Duodenal mucosa (tissue), 2 donors: ENCODE measurements around the gene CERCAM.
"Not testable (repeated sequence)": the region's sequence is repeated elsewhere in the genome, so short reads cannot be mapped to it uniquely, and the experiment has no call there.

Source experiments
- H3K27ac ChIP-seq: one replicate; pipeline ENCODE4 v1.7.0; 2013; ENCODE audit warnings: low read depth, low read length
- H3K27me3 ChIP-seq, 2 donors: one replicate each; pipeline ENCODE4 v1.7.0; 2013; ENCODE audit warnings: low read length in 2 of 2, control low read depth in 1 of 2; ENCODE audit not compliant: insufficient read depth in 2 of 2, control insufficient read depth in 1 of 2
- H3K36me3 ChIP-seq, 2 donors: one replicate each; pipeline ENCODE4 v1.7.0; 2013; ENCODE audit warnings: low read length in 2 of 2, control low read depth in 1 of 2; ENCODE audit not compliant: insufficient read depth in 2 of 2, control insufficient read depth in 1 of 2
- H3K4me1 ChIP-seq, 2 donors: one replicate each; pipeline ENCODE4 v1.7.0; 2013; ENCODE audit warnings: low read length in 2 of 2, control low read depth in 1 of 2; ENCODE audit not compliant: insufficient read depth in 2 of 2, control insufficient read depth in 1 of 2
- H3K4me3 ChIP-seq, 2 donors: one replicate each; pipeline ENCODE4 v1.7.0; 2013; ENCODE audit warnings: low read length in 2 of 2, low read depth in 1 of 2
- H3K9ac ChIP-seq, 2 donors: one replicate each; pipeline ENCODE4 v1.7.0; 2013; ENCODE audit warnings: low read length in 2 of 2, low read depth in 1 of 2
- H3K9me3 ChIP-seq, 2 donors: one replicate each; pipeline ENCODE4 v1.7.0; 2013; ENCODE audit warnings: low read length in 2 of 2, control low read depth in 1 of 2; ENCODE audit not compliant: control insufficient read depth in 1 of 2

The CERCAM gene

GRCh38 chr9:128406848-128407391 is 13.7 kb upstream of the CERCAM start:
- no peaks in the 10 kb centered on the region for H3K36me3 ChIP-seq
- no peaks in the 10 kb centered on the region for H3K9me3 ChIP-seq
- H3K4me1 ChIP-seq = no peaks in the 10 kb centered on the region
- no peak overlapping the region for H3K4me3 ChIP-seq
- peaks cover 6 to 14% of the 10 kb centered on the region in 2 donors for H3K27me3 ChIP-seq
- H3K27ac ChIP-seq = no peak overlapping the region
- H3K9ac ChIP-seq = no peak overlapping the region

GRCh38 chr9:128408963-128409431 is 11.7 kb upstream of the CERCAM start:
- no peak overlapping the region for H3K9ac ChIP-seq
- H3K36me3 ChIP-seq = no peaks in the 10 kb centered on the region
- no peak overlapping the region for H3K4me3 ChIP-seq
- peaks cover 6 to 19% of the 10 kb centered on the region in 2 donors for H3K27me3 ChIP-seq
- H3K9me3 ChIP-seq = no peaks in the 10 kb centered on the region
- H3K4me1 ChIP-seq = no peaks in the 10 kb centered on the region
- no peak overlapping the region for H3K27ac ChIP-seq

GRCh38 chr9:128409450-128409849 is 11.2 kb upstream of the CERCAM start:
- no peaks in the 10 kb centered on the region for H3K36me3 ChIP-seq
- H3K4me1 ChIP-seq = no peaks in the 10 kb centered on the region
- H3K9ac ChIP-seq = no peak overlapping the region
- no peak overlapping the region for H3K27ac ChIP-seq
- no peaks in the 10 kb centered on the region for H3K9me3 ChIP-seq
- H3K27me3 ChIP-seq = peaks cover 6 to 19% of the 10 kb centered on the region in 2 donors
- no peak overlapping the region for H3K4me3 ChIP-seq

- Histone ChIP-seq H3K4me3 (no peak overlapping the region), H3K9me3 (no peaks in the 10 kb centered on the region), H3K36me3 (no peaks in the 10 kb centered on the region), H3K27ac (no peak overlapping the region), H3K27me3 (peaks cover 6 to 19% of the 10 kb centered on the region in 2 donors), H3K9ac (no peak overlapping the region), H3K4me1 (no peaks in the 10 kb centered on the region)
Measured at GRCh38 chr9:128409978-128410377, 10.7 kb upstream of the CERCAM start.

GRCh38 chr9:128411364-128412119 is 9.1 kb upstream of the CERCAM start:
- Histone ChIP-seq H3K27ac (no peak overlapping the region), H3K9ac (no peak overlapping the region), H3K9me3 (no peaks in the 10 kb centered on the region), H3K4me1 (no peaks in the 10 kb centered on the region), H3K4me3 (no peak overlapping the region), H3K36me3 (no peaks in the 10 kb centered on the region), H3K27me3 (peaks cover 13 to 19% of the 10 kb centered on the region in 2 donors)

- Histone ChIP-seq H3K27ac (no peak overlapping the region), H3K9me3 (no peaks in the 10 kb centered on the region), H3K27me3 (peaks cover 13 to 19% of the 10 kb centered on the region in 2 donors), H3K4me3 (no peak overlapping the region), H3K9ac (no peak overlapping the region), H3K36me3 (no peaks in the 10 kb centered on the region), H3K4me1 (no peaks in the 10 kb centered on the region)
Measured at GRCh38 chr9:128412120-128412790, 8.4 kb upstream of the CERCAM start.

GRCh38 chr9:128413728-128414127 is 6.9 kb upstream of the CERCAM start:
- not testable (repeated sequence) for H3K27ac ChIP-seq, H3K9me3 ChIP-seq, H3K9ac ChIP-seq, H3K4me1 ChIP-seq, H3K36me3 ChIP-seq, H3K4me3 ChIP-seq
- H3K27me3 ChIP-seq = peaks cover 9 to 11% of the 10 kb centered on the region in 2 donors

GRCh38 chr9:128414461-128414860 is 6.2 kb upstream of the CERCAM start:
- peaks cover 15 to 16% of the 10 kb centered on the region in 2 donors for H3K27me3 ChIP-seq
- no peak overlapping the region for H3K27ac ChIP-seq
- peaks cover 4 to 6% of the 10 kb centered on the region in 2 donors for H3K4me1 ChIP-seq
- no peaks in the 10 kb centered on the region for H3K36me3 ChIP-seq
- H3K4me3 ChIP-seq = no peak overlapping the region
- H3K9ac ChIP-seq = no peak overlapping the region
- H3K9me3 ChIP-seq = no peaks in the 10 kb centered on the region

GRCh38 chr9:128415281-128415680 is 5.4 kb upstream of the CERCAM start:
- Histone ChIP-seq H3K9me3 (no peaks in the 10 kb centered on the region), H3K27me3 (peaks cover 17 to 20% of the 10 kb centered on the region in 2 donors), H3K36me3 (no peaks in the 10 kb centered on the region), H3K4me1 (peaks cover 6 to 11% of the 10 kb centered on the region in 2 donors), H3K27ac (no peak overlapping the region), H3K4me3 (no peak overlapping the region), H3K9ac (no peak overlapping the region)

GRCh38 chr9:128416014-128416413 is 4.6 kb upstream of the CERCAM start:
- no peaks in the 10 kb centered on the region for H3K9me3 ChIP-seq
- H3K27ac ChIP-seq = no peak overlapping the region
- H3K4me3 ChIP-seq = no peak overlapping the region
- H3K36me3 ChIP-seq = no peaks in the 10 kb centered on the region
- H3K4me1 ChIP-seq = peaks cover 6 to 11% of the 10 kb centered on the region in 2 donors
- H3K27me3 ChIP-seq = peaks cover 19 to 20% of the 10 kb centered on the region in 2 donors
- H3K9ac ChIP-seq = no peak overlapping the region
